ENCODE measurements around the gene GOLGA6L26. TPM values are rescaled to one million over a fixed set of nuclear protein-coding genes. Genes with fewer than 3 reads are reported as not detected.
"Not testable (repeated sequence)": the region's sequence is repeated elsewhere in the genome, so short reads cannot be mapped to it uniquely, and the experiment has no call there.

The GOLGA6L26 gene
- not detected for polyA plus RNA-seq
- long read RNA-seq, donor 1: 0 reads
- long read RNA-seq, donor 2: 0 reads
- long read RNA-seq, donor 3: 0 reads
- long read RNA-seq, donor 4: 0 reads
- long read RNA-seq, donor 5: 0 reads
- long read RNA-seq, donor 6: 0 reads
- long read RNA-seq, donor 7: 0 reads
- long read RNA-seq, donor 8: 0 reads
- long read RNA-seq, donor 9: 0 reads
- long read RNA-seq, donor 10: 0 reads
- long read RNA-seq, donor 11: 0 reads

- H3K27ac ChIP-seq (ENCODE audit: low read length); H3K36me3 ChIP-seq (ENCODE audit: control insufficient read depth, insufficient read depth, low read length); H3K9me3 ChIP-seq (ENCODE audit: control insufficient read depth, low read depth, low read length); H3K4me3 ChIP-seq (ENCODE audit: low read length); DNase-seq; H3K4me1 ChIP-seq (ENCODE audit: control insufficient read depth, insufficient read depth, low read length); H3K27me3 ChIP-seq (ENCODE audit: control insufficient read depth, insufficient read depth, low read length): not testable (repeated sequence)
- WGBS (ENCODE audit: insufficient coverage, low lambda C conversion rate): no CpG with 5 or more reads among the region's 7 CpGs
These were observed at the start of gene GOLGA6L26 for GRCh38 chr15:23334096-23334495. Gene GOLGA6L26 (minus strand): TSS chr15:23334196. CDS start chr15:23334135, 61 bp downstream.

- not testable (repeated sequence) for H3K36me3 ChIP-seq (ENCODE audit: control insufficient read depth, insufficient read depth, low read length); H3K27me3 ChIP-seq (ENCODE audit: control insufficient read depth, insufficient read depth, low read length); H3K27ac ChIP-seq (ENCODE audit: low read length); H3K4me1 ChIP-seq (ENCODE audit: control insufficient read depth, insufficient read depth, low read length); DNase-seq; H3K9me3 ChIP-seq (ENCODE audit: control insufficient read depth, low read depth, low read length); H3K4me3 ChIP-seq (ENCODE audit: low read length)
- WGBS (ENCODE audit: insufficient coverage, low lambda C conversion rate): no CpG with 5 or more reads among the region's 7 CpGs
These were observed 47.2 kb upstream of the GOLGA6L26 start for GRCh38 chr15:23381192-23381591.

DNA sequence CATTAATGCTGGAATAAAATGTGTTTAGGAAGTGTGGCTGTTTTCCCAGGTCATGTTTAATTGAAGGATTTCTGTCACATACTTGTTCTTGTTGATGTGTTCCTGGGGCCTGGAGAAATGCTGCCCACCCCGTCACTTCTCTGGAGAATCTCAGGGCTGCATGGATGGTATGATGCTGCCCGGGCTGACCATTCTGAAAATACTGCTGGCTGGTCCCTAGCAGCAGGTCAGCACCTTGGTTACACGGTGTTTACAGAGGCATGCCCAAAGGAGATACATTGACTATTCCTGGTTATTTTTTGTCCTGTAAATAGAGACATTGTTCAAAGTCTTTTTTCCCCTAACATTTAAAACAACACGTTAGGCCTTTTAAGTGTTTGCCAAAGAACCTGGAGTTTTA, 46.7 kb upstream of the GOLGA6L26 start:
- not testable (repeated sequence) for H3K36me3 ChIP-seq (ENCODE audit: control insufficient read depth, insufficient read depth, low read length); DNase-seq; H3K27ac ChIP-seq (ENCODE audit: low read length); H3K4me3 ChIP-seq (ENCODE audit: low read length); H3K9me3 ChIP-seq (ENCODE audit: control insufficient read depth, low read depth, low read length); H3K27me3 ChIP-seq (ENCODE audit: control insufficient read depth, insufficient read depth, low read length); H3K4me1 ChIP-seq (ENCODE audit: control insufficient read depth, insufficient read depth, low read length)
- no CpG with 5 or more reads among the region's 4 CpGs for WGBS (ENCODE audit: insufficient coverage, low lambda C conversion rate)

DNA sequence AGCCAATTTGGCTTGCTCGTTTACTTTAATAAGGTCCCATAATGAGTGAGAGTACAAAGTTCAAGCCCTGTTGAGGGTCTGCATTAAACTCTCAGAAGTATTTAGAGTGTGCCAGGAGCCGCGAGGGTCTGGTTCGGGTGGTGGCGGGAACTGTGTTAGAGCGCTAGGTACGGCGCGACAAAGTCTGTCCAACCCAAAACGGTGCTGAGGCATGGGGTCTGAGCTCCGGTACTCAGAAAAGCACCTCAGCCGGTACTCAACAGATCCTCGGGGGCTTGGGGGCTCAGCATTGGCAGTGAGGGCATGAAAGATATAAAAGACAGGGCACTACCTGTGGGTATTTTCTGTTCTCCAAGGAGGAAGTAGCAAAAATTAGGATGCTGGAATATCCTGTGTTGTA, 45.0 kb upstream of the GOLGA6L26 start:
- WGBS (ENCODE audit: insufficient coverage, low lambda C conversion rate): no CpG with 5 or more reads among the region's 13 CpGs

GRCh38 chr15:23374226-23374625, 40.2 kb upstream of the GOLGA6L26 start:
- WGBS (ENCODE audit: insufficient coverage, low lambda C conversion rate): 92% methylated on average over 2 of the region's 11 CpGs
- not testable (repeated sequence) for DNase-seq; H3K36me3 ChIP-seq (ENCODE audit: control insufficient read depth, insufficient read depth, low read length); H3K27ac ChIP-seq (ENCODE audit: low read length); H3K27me3 ChIP-seq (ENCODE audit: control insufficient read depth, insufficient read depth, low read length); H3K4me3 ChIP-seq (ENCODE audit: low read length); H3K4me1 ChIP-seq (ENCODE audit: control insufficient read depth, insufficient read depth, low read length)
- peaks cover 11% of the 10 kb centered on the region for H3K9me3 ChIP-seq (ENCODE audit: control insufficient read depth, low read depth, low read length)

More for the DNA sequence above, 45.0 kb upstream of the GOLGA6L26 start:
- not testable (repeated sequence) for H3K27ac ChIP-seq (ENCODE audit: low read length); H3K9me3 ChIP-seq (ENCODE audit: control insufficient read depth, low read depth, low read length); H3K4me3 ChIP-seq (ENCODE audit: low read length); H3K4me1 ChIP-seq (ENCODE audit: control insufficient read depth, insufficient read depth, low read length); DNase-seq; H3K27me3 ChIP-seq (ENCODE audit: control insufficient read depth, insufficient read depth, low read length); H3K36me3 ChIP-seq (ENCODE audit: control insufficient read depth, insufficient read depth, low read length)

DNA sequence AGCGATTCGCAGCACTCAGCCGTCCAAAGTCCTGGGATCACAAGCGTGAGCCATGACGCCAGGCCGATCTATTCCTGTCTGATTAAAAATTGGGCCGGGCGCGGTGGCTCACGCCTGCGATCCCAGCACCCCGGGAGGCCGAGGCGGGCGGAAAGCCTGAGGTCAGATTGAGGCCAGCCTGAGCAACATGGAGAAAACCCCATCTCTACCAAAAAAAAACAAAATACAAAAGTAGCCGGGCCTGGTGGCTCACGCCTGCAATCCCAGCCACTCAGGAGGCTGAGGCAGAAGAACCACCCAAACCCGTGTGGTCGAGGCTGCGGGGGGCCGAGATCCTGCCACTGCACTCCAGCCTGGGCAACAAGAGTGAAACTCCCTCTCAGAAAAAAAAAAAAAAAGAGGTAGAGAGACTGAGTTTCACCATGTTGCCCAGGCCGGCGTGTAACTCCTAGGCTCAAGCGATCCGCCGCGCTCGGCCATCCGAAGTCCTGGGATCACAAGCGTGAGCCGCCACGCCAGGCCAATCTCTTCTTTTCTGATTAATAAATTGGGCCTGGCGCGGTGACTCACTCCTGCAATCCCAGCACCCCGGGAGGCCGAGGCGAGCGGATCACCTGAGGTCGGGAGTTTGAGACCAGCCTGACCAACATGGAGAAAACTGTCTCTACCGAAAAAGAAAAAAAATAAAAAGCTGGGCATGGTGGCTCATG, 39.0 kb upstream of the GOLGA6L26 start:
- not testable (repeated sequence) for DNase-seq; H3K4me3 ChIP-seq (ENCODE audit: low read length); H3K27me3 ChIP-seq (ENCODE audit: control insufficient read depth, insufficient read depth, low read length); H3K4me1 ChIP-seq (ENCODE audit: control insufficient read depth, insufficient read depth, low read length); H3K27ac ChIP-seq (ENCODE audit: low read length); H3K36me3 ChIP-seq (ENCODE audit: control insufficient read depth, insufficient read depth, low read length)
- H3K9me3 ChIP-seq (ENCODE audit: control insufficient read depth, low read depth, low read length): peaks cover 11% of the 10 kb centered on the region
- no CpG with 5 or more reads among the region's 40 CpGs for WGBS (ENCODE audit: insufficient coverage, low lambda C conversion rate)

DNA sequence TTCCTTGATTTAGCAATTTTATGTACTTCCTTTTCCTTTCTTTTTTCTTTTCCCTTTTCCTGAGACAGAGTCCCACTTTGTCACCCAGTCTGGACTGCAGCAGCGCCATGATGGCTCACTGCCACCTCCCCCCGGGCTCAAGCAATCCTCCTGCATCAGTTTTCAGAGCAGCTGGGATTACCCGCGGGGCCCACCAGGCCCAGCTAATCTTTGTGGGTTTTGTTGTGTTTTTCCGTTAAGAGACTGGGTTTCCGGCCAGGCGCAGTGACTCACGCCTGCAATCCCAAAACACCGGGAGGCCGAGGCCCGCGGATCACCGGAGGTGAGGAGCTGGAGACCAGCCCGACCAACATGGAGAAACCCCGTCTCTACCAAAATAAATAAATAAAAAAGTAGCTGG, 38.3 kb upstream of the GOLGA6L26 start:
- H3K9me3 ChIP-seq (ENCODE audit: control insufficient read depth, low read depth, low read length): peaks cover 11% of the 10 kb centered on the region
- H3K4me1 ChIP-seq (ENCODE audit: control insufficient read depth, insufficient read depth, low read length): no peaks in the 10 kb centered on the region
- no peaks in the 10 kb centered on the region for H3K36me3 ChIP-seq (ENCODE audit: control insufficient read depth, insufficient read depth, low read length)
- no peak overlapping the region for H3K4me3 ChIP-seq (ENCODE audit: low read length)
- WGBS (ENCODE audit: insufficient coverage, low lambda C conversion rate): 95% methylated on average over 6 of the region's 15 CpGs
- no peak overlapping the region for H3K27ac ChIP-seq (ENCODE audit: low read length)
- no peak for DNase-seq
- H3K27me3 ChIP-seq (ENCODE audit: control insufficient read depth, insufficient read depth, low read length): no peaks in the 10 kb centered on the region

DNA sequence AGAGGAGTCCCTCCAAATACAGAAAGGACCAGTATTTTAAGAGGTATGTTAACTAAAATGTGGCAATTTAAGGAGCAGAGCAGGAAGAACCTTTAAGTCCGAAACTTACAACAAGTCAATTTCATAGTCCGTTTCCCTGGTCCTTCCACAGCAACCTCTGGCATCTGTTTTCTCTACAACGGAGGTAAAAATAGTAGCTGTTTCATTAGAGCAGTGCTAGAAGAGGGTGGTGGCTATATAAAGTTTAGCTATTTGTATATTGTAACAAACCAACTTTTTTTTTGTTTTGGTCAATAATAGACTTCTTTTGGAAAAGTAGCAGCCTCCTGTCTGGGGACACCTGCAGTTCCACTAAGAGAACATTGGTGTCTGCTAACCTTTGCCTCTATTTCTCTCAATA, 37.9 kb upstream of the GOLGA6L26 start:
- H3K4me3 ChIP-seq (ENCODE audit: low read length); H3K4me1 ChIP-seq (ENCODE audit: control insufficient read depth, insufficient read depth, low read length); DNase-seq; H3K27me3 ChIP-seq (ENCODE audit: control insufficient read depth, insufficient read depth, low read length); H3K27ac ChIP-seq (ENCODE audit: low read length); H3K36me3 ChIP-seq (ENCODE audit: control insufficient read depth, insufficient read depth, low read length): not testable (repeated sequence)
- H3K9me3 ChIP-seq (ENCODE audit: control insufficient read depth, low read depth, low read length): peaks cover 11% of the 10 kb centered on the region
- 100% methylated on average over 1 of the region's 3 CpGs for WGBS (ENCODE audit: insufficient coverage, low lambda C conversion rate)

DNA sequence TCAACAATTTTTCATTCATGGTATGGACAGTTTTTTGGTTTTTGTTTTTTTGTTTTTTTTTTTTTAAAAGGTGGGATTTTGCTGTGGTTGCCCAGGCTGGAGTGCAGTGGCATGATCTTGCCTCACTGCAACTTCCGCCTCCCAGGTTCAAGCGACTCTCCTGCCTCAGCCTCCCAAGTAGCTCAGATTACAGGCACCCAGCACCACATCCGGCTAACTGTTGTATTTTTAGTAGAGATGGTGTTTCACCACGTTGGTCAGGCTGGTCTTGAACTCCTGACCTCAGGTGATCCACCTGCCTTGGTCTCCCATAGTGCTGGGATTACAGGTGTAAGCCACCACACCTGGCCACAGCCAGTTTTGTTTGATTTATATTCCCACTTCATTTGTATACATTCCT, 37.1 kb upstream of the GOLGA6L26 start:
- not testable (repeated sequence) for H3K36me3 ChIP-seq (ENCODE audit: control insufficient read depth, insufficient read depth, low read length); H3K4me1 ChIP-seq (ENCODE audit: control insufficient read depth, insufficient read depth, low read length); DNase-seq; H3K27ac ChIP-seq (ENCODE audit: low read length); H3K4me3 ChIP-seq (ENCODE audit: low read length); H3K27me3 ChIP-seq (ENCODE audit: control insufficient read depth, insufficient read depth, low read length)
- no CpG with 5 or more reads among the region's 4 CpGs for WGBS (ENCODE audit: insufficient coverage, low lambda C conversion rate)
- H3K9me3 ChIP-seq (ENCODE audit: control insufficient read depth, low read depth, low read length): peaks cover 11% of the 10 kb centered on the region

- Histone ChIP-seq H3K4me1 (ENCODE audit: control insufficient read depth, insufficient read depth, low read length) (no peaks in the 10 kb centered on the region), H3K27me3 (ENCODE audit: control insufficient read depth, insufficient read depth, low read length) (no peaks in the 10 kb centered on the region), H3K9me3 (ENCODE audit: control insufficient read depth, low read depth, low read length) (peaks cover 11% of the 10 kb centered on the region), H3K4me3 (ENCODE audit: low read length) (no peak overlapping the region), H3K36me3 (ENCODE audit: control insufficient read depth, insufficient read depth, low read length) (no peaks in the 10 kb centered on the region), H3K27ac (ENCODE audit: low read length) (no peak overlapping the region)
- 88% methylated on average over 2 of the region's 2 CpGs for WGBS (ENCODE audit: insufficient coverage, low lambda C conversion rate)
- DNase-seq: no peak
These were observed 36.6 kb upstream of the GOLGA6L26 start for GRCh38 chr15:23370578-23370977.

DNA sequence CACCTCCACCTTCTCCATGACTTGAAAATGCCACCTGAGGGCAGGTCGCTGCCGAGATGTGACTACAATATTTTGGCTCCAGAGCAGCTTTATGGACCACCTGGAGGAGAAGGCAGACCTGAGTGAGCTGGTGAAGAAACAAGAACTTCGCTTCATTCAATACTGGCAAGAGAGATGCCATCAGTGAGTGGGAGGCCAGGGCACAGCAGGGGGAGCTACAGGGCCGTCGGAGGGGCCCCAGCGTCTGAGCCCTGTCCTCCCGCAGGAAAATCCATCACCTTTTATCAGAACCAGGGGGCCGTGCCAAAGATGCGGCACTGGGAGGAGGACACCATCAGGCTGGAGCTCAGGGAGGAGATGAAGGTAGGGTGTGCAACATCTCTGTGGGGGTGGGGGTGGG, 30.3 kb upstream of the GOLGA6L26 start:
- not testable (repeated sequence) for H3K4me3 ChIP-seq (ENCODE audit: low read length); H3K36me3 ChIP-seq (ENCODE audit: control insufficient read depth, insufficient read depth, low read length); H3K27me3 ChIP-seq (ENCODE audit: control insufficient read depth, insufficient read depth, low read length); H3K4me1 ChIP-seq (ENCODE audit: control insufficient read depth, insufficient read depth, low read length); H3K9me3 ChIP-seq (ENCODE audit: control insufficient read depth, low read depth, low read length); H3K27ac ChIP-seq (ENCODE audit: low read length); DNase-seq
- WGBS (ENCODE audit: insufficient coverage, low lambda C conversion rate): no CpG with 5 or more reads among the region's 9 CpGs
